IPS-18c (cell line): ENCODE results near the gene CDK11A.
A peak's percentile ranks its signal among the peaks of the same experiment; 100 is the strongest.
"Not testable (repeated sequence)": the region's sequence is repeated elsewhere in the genome, so short reads cannot be mapped to it uniquely, and the experiment has no call there.

Experiments
- H3K4me3 ChIP-seq: 2 replicates; pipeline ENCODE4 v1.7.0; 2013; ENCODE audit warnings: low read depth, mild to moderate bottlenecking, low read length, moderate library complexity; ENCODE audit not compliant: insufficient read depth
- H3K9me3 ChIP-seq: one replicate; pipeline ENCODE4 v1.6.1; 2013; ENCODE audit warnings: mild to moderate bottlenecking, low read length, moderate library complexity; ENCODE audit not compliant: control insufficient read depth, insufficient read depth

The CDK11A gene

DNA sequence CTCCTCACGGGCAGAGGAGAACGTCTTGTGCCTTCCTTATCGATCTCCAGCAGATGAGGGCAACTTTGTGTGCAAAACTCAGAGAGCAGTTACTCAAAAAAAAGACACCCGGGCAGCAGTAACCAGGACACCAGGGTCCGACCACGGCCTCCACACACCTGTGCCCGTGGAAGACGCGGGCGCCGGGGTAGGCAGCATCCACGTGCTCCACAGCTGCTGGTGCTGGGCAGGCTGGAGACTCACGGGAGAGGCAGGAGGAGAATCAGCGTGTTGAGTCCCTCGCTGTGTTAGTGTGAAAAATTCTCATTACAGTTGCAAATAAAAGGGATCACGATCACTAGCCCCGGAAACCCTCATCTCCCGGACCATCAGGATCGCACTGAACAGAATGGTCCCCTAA lies 25.1 kb downstream of the CDK11A start:
- not testable (repeated sequence) for H3K4me3 ChIP-seq, H3K9me3 ChIP-seq

DNA sequence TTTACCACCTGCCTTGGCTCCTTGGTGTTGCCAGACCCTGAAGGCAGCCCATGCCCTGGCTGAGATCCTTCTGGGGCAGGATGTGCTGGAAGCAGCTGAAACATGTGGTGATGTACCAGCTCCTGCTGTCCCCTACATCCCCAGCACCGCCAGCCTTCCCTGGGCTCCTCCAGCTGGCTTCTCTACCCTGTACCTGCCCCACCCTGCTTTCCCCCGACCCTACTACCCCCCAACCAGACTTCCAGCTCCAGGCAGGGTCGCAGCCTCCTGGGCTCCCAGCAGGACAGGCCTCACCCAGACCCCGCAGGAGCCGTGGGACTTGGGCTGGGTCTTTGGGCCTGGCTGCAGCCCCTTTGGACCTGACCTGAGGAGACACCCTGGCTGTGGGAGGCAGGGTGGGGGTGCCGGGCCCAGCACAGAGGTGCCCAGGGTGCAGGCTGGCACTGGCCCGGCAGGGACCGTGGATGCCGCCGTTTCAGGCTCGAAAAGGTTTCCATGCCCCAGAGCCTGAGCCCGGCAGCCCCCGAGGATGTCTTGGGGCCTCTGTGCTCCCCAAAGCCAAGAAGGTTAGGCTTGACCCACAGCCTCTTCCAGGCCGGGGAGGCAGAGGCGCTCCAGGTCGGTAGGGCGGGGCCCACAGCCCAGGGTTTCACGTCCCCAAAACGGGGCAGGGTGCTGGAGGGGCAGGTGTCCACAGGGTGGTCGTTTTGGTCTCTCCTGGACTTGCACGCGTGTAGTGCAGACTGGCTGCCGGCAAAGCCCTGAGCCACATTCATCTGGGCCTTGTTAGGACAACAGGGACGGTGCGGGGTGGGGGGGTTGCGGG lies 26.6 kb downstream of the CDK11A start:
- H3K9me3 ChIP-seq, H3K4me3 ChIP-seq: not testable (repeated sequence)

DNA sequence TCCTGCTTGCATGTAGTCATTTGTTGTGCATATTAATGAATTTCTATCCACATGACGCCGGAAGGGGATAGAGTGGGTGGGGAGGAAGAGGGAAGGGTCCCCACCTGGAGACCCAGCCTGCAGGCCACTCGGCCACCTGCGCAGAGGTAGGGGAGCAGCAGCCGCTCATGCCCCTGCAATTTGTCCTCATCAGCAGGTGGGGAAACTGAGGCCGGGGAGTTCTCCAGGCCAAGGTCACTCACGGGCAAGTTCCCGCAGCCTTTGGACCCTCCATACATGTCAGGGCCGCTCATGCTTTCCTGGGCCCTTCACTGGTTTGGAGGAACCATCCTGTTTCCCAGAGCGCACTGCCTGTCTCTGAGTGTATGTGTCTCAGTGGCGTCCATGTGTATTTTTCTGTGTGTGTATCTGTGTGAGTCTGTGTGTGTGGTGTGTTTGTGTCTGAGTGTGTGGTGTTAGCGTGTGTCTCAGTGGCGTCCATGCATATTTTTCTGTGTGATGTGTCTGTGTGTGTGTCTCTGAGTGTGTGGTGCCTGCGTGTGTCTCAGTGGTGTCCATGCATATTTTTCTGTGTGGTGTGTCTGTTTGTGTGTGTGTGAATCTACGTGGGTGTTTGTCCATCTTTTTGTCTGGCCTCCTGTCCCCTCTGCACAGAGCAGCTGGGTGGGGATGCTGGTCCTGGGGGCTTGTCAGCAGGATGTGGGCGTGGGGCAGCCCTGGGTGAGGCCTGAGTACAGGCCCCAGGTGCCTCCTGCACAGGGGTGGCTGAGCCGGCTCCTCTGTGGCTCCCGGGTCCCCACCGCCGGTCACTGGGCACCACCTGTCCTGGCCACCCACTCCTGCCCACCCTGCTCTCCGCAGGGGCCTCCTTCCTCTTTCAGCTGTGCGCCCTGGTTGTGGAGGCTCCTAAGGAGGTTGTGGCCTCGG lies 27.5 kb downstream of the CDK11A start:
- H3K9me3 ChIP-seq, H3K4me3 ChIP-seq: not testable (repeated sequence)

DNA sequence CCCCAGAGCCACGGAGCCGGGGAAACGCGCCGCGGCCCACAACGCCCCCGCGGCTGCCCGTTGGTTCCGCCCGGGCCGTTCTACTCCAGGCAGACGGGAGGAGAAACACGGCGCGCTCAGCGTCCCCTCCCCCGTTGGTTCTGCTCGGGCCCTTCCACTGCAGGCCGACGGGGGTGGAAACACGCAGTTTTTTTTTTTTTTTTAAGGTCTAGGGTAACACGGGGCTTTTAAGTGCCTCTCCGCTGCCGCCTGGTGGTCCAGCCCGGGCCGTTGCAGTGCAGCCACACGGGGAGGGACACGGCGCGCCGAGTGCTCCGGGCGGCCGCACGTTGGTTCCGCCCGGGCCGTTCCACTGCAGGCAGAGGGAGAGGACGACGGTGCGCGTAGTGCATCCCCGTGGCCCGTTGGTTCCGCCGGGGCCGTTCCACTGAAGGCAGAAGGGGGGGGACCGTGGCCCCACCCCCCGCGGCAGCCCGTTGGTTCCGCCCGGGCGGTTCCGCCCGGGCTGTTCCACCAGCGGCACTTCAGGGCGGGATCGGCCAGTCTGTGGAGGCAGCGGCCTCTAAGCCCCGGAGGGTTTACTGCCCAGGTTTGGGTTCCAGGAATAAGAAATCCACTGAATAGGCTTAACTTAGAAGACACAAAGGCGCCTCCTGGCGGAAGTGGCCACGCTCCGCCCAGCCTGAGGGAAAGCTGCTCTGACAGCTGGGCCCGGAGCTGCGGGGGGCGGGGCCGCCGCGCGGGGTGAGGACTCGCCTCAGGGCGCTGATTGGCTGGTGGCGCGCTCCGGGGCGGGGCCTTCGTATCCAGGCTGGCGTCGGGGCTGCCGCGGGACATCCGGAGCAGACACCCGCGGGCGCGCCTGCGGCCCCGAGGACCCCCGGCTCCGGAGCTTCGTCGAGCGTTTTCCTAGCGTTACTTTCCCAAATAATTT lies 31.2 kb downstream of the CDK11A start, which contains the start of gene SLC35E2B:
TSS of gene SLC35E2B (minus strand) at position 82 of the 934 bp plus-strand sequence. CDS start 16,096 bp downstream, outside the sequence.
- not testable (repeated sequence) for H3K9me3 ChIP-seq
- peak within 1 kb of the TSS; percentile 67; the same call in 1 of the 2 replicates for H3K4me3 ChIP-seq

DNA sequence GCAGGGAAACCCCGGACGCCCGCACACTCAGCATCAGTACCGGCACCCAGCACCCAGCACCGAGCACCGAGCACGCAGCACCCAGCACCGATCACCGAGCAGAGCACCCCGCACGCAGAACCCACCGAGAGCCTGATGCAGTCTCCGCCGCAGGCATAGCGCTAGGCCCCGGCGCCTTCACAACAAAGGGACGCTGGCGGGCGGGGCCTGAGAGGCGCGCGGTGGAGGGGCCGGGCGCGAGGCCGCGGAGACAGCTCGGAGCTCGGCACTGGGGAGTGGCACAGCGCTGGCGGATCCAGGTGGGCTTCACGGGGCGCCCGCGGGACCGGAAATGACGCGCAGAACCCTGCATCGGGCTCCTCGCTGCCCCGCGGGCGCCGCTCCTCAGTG lies 31.8 kb downstream of the CDK11A start:
- H3K9me3 ChIP-seq, result not testable (repeated sequence)
- peak overlapping the region; percentile 67; the same call in 1 of the 2 replicates for H3K4me3 ChIP-seq

DNA sequence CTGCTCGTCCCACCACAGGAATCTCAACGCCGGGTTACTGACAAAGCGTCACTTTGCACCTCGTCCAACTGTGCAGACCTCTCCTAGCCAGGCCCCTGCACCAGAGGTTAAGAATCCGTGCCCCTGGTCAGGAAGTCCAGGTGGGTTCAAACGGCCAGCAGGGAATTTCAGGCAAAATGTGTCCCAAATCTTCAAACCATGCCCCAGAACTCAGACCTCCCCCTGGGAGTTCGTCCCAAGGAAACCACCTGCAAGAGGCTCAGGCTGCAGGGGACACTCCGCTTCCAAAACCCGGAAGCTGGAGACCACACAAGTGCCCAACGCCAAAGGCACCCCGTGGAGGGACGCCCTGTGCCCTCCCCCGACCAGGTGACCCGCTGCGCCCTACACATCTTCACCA lies 32.7 kb downstream of the CDK11A start:
- H3K9me3 ChIP-seq, H3K4me3 ChIP-seq: not testable (repeated sequence)

DNA sequence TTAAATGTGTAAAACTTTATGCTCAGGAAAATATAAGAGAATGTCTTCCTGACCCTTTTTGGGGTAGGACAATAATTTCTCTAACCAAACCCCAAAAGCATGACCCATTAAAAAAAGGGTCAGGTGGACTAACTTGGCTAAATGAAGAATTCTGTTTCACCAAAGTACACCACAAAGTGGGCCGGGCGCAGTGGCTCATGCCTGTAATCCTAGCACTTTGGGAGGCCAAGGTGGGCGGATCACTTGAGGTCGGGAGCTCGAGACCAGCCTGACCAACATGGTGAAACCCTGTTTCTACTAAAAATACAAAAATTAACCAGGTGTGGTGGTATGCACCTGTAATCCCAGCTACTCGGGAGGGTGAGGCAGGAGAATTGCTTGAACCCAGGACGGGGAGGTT lies 34.6 kb downstream of the CDK11A start:
- H3K9me3 ChIP-seq, H3K4me3 ChIP-seq: not testable (repeated sequence)

DNA sequence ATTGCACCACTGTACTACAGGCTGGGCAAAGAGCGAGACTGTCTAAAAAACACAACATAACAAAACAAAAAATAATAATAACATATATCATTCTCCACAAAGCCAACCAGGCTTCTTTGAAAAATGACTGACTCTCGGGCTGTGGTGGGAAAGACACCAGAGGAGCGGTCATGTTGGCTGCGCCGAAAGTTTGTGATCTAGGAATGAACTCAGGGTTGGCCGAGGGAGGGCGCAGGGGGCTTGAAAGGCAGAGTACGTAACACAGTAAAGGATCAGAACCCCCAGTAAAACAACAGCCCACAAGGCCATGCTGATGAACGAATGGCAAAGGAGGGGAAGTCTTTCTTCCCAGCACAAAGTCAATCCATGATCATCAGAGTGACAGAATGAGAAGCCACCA lies 36.3 kb downstream of the CDK11A start:
- Histone ChIP-seq H3K9me3 (no peaks in the 10 kb centered on the region), H3K4me3 (no peak overlapping the region)

DNA sequence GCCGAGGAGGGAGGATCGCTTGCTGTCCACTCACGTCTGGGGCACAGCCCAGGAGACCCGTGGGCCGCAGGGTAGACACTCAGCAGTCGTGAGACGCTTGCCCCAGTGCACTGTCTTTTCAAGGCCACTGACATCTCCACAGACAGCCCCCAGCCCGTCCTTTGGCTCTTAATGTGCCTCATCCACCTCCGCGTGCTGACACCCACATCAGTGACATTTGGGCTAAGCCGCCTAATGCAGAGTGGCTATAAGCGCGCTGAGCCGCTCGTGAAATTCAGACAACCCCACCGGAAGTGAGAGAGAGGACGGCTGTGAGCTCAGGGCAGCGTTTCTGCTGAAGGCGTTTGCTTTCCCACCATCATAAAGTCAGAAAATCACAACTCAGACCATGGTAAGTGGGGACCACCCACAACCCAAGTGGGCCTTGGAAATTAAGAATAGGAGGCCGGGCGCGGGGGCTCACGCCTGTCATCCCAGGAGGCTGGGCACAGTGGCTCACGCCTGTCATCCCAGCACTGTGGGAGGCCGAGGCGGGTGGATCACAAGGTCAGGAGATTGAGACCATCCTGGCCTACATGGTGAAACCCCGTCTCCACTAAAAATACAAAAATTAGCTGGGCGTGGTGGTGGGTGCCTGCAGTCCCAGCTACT lies 40.0 kb downstream of the CDK11A start:
- Histone ChIP-seq H3K9me3 (no peaks in the 10 kb centered on the region), H3K4me3 (no peak overlapping the region)

DNA sequence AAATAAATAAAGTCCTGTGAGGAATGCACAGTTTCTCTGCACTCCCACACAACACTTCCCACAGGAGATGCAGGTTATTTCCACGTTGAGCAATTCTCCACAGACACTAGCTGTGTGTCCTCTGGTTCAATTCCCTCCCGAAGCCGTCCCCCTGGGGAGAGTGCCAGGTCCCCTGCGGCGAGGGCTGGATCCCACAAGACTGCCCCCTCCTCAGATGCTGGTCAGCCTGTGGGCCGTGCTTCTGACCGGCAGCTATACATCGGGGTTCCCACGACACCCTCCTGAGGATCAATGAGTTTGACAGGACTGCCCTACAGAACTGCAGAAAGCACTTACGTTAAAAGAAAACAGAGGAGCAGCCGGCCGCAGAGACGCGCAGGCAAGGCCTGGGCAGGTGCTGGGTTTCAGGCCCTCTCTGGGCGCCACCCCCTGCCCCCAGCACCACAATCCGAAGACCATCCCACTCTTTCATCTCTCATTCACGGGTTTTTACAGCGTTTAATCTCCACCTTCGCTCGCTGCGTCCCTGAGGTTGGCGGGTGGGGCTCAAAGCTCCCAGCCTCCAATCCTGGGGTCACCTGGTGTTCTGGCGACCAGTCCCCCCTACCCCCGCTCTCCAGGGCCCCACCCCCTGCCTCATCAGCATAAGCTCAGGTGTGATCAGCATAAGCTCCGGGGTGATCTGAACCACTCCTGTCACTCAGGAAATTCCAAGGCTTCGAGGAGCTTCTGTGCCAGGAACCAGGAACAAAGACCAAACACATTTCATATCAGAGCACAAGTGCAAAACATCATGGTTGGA lies 40.9 kb downstream of the CDK11A start:
- Histone ChIP-seq H3K9me3 (no peaks in the 10 kb centered on the region), H3K4me3 (no peak overlapping the region)

DNA sequence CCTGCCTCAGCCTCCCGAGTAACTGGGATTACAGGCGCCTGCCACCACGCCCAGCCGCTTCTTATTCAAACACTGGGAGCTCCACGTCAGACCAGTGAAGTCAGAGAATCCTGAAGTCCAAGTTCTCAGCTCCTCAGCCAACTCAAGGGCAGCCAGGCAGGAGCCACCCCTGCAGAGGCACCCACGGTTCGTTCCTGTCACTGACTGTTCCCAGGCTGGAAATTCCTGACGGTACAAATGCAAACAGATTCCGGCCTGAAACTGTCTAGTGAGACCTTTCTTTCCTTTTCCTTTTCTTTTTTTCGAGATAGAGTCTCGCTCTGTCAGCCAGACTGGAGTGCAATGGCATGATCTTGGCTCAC lies 43.3 kb downstream of the CDK11A start:
- H3K9me3 ChIP-seq, result no peaks in the 10 kb centered on the region
- no peak overlapping the region for H3K4me3 ChIP-seq

DNA sequence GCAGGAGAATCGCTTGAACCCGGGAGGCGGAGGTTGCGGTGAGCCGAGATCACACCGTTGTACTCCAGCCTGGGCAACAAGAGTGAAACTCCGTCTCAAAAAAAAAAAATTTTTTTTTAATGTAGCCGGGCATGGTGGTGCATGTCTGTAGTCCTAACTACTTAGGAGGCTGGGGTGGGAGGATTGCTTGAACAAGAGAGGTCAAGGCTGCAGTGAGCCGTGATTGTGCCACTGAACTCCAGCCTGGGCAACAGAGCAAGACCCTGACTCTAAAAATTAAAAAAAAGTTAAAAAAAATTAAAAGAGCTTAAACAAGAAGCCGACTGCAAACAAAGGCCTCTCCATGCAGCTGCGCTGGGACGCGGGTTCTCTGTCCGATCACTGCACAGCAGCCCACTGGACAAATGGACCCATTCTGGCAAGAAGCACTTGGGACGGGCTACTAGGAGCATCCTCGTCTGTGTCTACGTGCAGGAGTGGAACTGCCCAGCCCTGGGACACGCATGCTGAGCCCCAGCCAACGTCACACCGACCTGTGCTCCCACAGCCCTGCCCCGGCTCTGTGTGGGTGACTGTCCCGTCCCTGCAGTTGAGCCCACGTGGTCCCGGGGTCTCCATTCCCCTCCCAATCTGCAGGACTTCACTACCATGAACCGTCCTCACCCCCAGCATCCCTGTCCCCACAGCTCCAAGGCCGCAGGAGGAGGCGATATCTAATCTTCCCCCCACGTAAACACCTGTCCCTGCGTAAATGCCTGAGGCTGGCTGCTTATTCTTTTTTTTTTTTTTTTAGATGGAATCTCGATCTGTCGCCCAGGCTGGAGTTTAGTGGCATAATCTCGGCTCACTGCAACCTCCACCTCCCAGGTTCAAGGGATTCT lies 43.9 kb downstream of the CDK11A start:
- Histone ChIP-seq H3K9me3 (no peaks in the 10 kb centered on the region), H3K4me3 (no peak overlapping the region)

DNA sequence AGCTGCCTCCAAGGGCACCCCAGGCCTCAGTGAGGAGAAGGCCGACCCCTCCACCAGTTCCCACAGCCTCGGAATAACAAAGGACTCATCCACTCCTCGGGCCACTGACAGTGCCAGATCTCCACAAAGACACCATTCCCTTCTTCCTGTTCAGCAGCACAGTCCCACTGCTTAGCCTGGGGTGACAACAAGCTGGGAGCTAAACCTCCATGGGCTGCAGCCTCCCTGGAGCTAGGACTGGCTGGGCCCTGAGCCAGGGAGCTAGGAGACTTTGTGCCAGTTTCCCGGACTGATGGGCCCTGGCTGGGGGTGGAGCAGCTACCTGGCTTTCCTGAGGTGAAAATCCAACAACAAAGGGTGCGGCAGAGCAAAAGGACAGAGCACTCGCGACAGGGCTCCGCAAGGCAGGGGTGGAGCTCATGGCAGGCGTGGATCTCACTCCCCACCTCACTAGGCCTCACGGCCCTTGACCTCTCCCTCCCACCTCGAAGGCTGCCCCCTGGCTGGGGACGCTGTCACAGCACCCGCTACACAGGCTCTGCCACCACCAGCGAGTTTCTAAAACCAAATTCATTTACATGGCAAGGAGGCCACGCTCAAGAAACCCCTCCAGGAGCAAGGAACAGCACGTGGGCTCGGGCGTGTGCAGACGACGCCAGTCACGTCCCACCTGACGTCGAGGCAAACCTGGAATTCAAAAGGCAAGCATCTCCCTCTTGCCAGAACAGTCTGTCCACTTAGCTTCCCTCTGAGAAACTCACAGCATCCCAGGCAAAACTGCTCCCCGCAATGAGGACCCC lies 45.4 kb downstream of the CDK11A start:
- no peak overlapping the region for H3K4me3 ChIP-seq
- no peaks in the 10 kb centered on the region for H3K9me3 ChIP-seq

DNA sequence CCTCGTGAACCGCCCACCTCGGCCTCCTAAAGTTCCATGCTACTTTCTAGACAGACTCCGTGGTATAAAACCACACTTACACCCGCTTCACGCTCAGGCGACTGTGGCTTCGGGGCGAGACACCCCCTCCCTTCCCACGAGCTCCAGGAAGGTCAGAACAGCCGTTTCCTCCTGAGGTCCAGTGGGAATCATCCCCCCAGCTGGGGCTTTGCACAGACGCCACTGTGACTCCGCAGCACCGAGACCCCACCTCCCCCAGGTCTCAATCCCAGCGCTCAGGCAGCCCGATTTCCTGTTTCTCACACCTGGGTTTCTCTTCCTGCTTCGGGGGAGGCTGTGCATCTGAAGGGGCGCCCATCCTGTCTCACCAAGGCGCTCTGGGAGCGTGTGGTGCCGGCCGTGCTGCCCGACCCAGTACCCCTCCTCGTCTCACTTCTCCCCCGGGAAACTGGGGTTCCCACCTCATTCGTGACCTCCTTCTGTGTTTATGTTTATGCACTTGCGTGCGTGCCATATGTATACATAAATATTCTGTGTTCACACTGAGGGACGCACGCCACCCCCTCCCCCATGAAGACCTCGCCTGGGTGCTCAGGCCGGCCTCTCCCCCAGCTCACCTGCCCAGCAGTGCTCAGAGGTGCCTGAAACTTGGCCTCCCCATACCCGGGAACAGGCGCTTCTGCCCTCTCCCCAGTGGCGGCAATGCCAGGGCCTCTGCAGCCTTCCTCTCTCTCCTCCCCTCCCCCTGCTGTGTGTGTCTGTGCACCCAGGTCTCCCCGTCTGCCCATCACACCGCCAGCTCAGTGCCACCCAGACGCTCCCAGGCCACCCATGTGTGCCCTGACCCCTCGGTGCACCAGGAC lies 46.2 kb downstream of the CDK11A start:
- Histone ChIP-seq H3K9me3 (no peaks in the 10 kb centered on the region), H3K4me3 (no peak overlapping the region)
